CD4-positive, alpha-beta T cell treated with Interleukin-17A for 4 hours (primary cell): ENCODE results near the gene ZNF385A.
"Not testable (repeated sequence)": the region's sequence is repeated elsewhere in the genome, so short reads cannot be mapped to it uniquely, and the experiment has no call there.

Experiments used
- DNase-seq: peaks from one replicate; pipeline ENCODE4 v3.0.0-alpha.2; 2020; ENCODE audit warnings: mixed read lengths

The ZNF385A gene

DNA sequence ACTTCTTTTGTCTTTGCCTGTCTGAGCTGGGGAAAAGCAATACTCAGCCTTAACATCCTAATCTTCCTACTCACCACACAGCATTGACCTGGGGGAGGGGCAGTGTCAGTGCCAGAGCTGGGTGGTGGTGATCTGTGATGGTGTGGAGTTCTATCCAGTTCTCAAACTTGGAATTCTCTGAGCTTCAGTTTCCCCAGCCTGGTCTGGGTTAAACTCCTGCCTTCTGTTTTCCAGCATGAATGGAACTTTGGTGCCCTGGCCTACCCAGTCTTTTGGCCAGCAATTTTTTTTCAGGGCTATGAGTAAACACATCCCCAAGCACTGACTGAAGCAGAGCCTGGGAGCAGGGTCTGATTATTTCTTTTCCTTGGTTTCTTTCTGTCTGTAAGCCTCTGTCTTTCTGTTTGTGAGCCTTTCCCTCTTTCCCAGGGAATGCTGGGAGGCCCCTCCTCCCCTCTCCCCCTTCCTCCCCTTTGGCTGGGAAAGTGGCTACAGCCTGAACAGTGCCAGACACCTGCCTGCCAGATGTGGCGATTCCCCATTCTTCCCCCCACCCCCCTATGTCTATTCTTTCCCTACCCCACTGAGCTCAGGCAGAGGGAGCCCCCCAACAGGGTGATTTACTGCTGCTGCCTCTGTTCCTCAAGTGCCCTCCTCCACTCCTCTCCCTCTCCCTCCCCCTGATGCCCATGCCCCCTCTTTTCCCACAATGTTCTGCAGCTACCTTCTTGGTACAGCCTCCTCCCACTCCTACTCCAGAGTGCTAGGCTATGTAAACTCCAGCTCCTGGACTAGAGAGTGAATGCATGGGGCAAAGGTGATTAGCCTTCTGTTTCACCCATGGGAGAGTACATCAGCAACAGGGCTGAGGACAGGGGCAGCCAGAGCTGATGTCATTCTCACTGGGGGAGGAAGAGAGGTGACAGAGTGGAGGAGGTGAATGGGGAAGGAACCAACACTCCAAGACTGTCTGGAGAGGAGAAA is 31.4 kb downstream of the ZNF385A start:
- peak; percentile 10 for DNase-seq

DNA sequence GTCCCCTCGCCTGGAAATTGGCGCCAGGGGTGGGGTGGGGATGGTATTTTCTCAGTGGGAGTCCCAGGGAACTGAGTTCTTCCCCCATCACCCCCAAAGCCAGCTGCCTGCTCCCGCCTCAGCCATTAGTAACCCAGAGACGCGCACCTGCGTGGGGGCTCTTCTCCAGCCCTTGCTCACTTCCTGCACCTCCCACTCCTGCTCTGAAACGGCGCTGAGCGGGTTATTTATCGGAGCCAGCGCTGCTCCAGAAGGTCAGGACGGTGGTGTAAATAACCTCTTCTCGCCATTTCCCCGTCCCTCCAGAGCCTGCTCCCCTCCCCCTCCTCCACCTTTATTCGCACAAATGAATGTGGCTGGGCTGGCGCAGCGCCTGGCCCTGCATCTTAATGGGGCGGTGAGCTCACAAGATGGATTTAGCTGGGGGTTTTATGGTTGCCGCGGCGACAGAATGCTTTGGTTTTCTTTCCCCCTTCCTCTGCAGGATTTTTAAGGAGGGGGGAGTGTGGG is 32.5 kb downstream of the ZNF385A start:
- DNase-seq, result peak; percentile 65

DNA sequence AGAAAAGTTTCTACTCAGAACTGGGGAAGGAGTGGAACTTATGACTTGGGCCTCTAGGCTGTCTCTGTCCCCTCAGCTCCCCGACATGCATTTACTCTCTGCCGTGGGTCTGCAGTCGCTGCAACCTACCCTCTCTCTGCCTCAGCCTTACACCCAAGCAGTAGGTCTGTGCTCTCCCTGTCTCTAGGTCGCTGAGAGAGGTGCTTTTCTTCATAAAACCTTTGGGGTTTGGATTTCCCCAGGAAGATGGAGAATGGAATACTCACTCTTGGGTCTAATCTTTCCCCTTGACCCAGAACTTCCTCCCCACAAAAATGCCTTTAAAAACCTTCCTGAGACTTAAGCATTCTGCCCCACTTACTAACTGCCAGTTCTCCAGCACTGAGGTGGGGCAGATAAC is 33.2 kb downstream of the ZNF385A start:
- no peak for DNase-seq

- no peak for DNase-seq
Measured at GRCh38 chr12:54350743-54351142, 33.8 kb downstream of the ZNF385A start.

- DNase-seq, result no peak
Measured at GRCh38 chr12:54349679-54350078, 34.9 kb downstream of the ZNF385A start.

DNA sequence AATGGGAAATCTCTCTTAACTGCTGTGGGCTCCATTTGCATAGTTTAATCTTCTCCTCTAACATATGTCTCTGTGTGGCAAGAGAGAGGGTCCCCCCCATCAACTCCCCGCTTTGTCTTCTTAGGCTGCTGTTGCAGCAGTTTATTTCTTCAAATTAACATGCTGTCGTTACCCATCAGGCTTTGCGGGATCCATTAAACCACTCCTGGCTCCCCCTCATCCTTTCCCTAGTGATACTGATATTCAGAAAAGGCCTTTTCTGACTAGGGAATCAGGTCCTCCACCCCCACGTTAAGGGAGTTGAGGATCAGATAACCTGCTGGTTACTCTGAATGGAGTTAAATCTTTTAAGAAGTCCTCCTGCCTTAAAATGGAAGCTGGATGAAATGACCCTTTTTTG is 35.5 kb downstream of the ZNF385A start:
- no peak for DNase-seq

GRCh38 chr12:54341378-54342300 is 42.9 kb downstream of the ZNF385A start:
- no peak for DNase-seq

DNA sequence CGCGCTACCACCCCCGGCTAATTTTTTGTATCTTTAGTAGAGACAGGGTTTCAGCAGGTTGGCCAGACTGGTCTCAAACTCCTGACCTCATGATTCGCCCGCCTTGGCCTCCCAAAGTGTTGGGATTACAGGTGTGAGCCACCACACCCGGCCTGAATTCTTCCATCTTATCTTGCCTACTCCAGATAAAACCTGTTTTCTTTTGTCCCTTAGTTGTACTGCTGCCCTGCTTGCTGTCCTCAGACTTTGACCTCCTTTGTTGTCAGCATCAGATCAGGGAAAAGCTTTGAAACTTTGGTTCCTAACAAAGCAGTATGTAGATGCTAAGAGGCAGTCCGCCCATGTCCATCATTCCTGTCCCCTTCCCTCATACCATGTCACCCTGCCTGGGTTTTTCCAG is 43.7 kb downstream of the ZNF385A start:
- no peak for DNase-seq

DNA sequence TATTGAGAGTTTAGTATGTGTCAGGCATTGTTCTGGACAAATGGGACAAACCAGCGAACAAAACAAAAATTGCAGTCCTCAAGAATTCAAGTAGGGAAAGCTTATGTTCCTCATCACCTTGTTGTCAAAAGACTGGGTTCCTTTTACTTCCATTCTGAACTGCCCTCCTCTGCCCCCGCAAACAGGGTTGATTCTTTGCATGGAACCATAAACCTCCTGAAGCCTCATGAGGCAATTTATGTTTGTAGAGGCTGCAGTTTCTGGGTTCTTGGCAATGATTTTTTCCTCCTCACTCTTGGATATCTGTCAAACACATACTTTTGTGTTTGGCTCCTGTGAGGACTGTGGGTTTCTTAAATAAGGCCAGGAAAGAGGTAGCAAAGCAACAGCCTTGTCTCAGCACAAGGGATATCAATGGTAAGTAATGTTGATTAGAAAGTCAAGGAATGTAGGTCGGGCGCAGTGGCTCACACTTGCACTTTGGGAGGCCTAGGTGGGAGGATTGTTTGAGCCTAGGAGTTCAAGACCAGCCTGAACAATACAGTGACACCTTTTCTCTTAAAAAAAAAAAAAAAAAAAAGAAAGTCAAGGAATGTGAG is 45.7 kb downstream of the ZNF385A start:
- no peak for DNase-seq

DNA sequence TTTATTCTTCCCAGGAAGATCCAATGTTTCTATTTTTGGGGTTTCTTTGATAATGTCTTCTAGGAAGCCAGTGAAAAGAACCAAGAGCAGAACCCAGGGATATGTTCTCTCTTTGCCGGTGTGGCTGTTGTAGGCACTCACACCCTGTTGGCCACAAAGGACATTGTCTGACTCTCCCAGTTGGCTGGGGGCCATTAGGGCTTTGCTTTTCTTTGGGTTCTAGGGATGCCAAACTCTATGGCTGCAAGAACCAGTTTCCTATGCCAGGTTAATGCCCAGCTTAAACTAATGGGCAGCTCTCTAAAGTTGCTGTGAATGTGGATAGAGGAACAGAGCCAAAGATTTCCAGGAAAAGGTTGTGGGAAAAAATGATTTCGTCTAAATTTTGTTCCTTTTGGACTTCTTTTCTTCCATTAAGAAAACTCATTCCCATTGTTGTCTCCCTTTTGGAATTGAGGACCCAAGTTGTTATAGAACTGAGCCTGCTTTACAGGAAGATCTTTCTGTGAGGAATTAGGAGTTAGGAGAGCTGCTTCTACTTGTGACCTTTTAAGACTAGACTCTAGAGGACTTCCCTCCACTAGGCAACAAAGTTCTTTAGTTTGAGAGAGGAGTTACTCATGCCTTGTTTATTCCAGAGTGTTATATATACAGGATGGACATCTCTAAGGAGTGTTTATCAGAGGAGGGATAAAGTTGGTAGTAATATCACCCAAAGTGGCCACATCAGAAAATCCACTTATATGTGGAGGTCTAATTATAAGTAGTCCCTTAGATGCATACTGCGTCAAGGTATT is 46.5 kb downstream of the ZNF385A start:
- no peak for DNase-seq

- DNase-seq, result no peak
Measured at GRCh38 chr12:54337280-54337842, 47.2 kb downstream of the ZNF385A start.

DNA sequence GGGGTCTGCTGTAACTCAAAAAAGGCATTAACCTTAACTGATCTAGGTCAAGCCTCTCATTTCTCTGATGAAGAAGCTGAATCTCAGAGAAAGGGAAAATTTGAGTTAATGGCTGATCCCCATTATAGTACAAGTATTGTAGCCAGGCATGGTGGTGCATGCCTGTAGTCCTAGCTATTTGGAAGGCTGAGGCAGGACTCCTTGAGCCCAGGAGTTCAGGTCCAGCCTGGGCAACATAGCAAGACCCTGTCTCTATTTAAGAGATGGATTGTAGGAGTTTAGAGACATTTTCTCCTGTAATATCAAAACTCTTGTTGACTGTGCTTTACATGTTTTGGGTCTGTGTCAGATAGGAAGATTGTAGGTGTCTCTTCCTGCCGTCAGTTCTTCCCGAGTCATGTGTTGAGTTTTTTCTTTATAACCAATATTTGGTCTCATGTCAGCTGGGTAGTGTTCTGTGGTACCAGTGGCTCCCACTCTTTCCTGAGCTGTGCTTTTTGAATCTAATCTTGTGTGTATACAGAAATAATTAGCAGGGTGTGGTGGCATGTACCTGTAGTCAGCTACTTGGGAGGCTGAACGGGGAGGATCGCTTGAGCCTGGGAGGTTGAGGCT is 51.0 kb downstream of the ZNF385A start:
- no peak for DNase-seq

GRCh38 chr12:54331461-54331860 is 53.1 kb downstream of the ZNF385A start:
- no peak for DNase-seq

DNA sequence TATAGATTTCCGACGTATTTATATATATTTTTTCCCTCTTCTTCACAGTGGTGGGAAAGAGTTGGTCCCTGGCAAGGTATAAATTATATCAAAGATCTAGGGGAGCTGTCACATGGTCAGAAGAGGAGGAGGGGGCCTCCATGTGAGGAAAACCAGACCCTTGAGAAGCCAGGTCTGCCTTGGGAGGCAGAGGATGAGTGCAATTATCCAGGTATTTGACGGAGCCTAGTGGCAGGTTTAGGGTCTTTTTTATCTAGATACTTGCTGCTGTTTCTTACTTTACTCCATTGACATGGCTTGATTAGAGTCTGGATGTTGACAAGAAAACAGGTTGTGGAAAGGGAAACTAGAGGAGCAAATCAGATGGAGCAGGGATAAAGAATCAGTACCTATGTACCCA is 54.1 kb downstream of the ZNF385A start:
- DNase-seq, result no peak

DNA sequence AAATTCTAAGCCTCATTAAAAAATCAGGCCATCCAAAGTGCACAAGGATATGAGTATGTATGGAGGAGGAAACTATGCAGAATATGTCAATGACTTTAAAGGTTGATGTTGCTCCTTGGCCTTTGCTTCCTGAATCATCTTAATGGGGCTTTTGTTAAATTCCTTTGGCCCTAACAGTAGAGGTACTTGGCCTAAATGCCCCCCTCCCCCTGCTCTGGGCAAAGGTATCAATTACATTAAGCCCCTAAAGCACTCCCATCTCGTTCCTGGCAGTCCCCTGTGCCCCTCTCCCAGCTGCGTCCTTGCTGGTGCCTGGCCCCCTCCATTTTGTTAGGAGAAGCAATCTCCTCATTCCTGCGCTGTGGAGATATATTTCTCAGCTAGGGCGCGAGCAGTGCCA is 54.8 kb downstream of the ZNF385A start:
- no peak for DNase-seq

DNA sequence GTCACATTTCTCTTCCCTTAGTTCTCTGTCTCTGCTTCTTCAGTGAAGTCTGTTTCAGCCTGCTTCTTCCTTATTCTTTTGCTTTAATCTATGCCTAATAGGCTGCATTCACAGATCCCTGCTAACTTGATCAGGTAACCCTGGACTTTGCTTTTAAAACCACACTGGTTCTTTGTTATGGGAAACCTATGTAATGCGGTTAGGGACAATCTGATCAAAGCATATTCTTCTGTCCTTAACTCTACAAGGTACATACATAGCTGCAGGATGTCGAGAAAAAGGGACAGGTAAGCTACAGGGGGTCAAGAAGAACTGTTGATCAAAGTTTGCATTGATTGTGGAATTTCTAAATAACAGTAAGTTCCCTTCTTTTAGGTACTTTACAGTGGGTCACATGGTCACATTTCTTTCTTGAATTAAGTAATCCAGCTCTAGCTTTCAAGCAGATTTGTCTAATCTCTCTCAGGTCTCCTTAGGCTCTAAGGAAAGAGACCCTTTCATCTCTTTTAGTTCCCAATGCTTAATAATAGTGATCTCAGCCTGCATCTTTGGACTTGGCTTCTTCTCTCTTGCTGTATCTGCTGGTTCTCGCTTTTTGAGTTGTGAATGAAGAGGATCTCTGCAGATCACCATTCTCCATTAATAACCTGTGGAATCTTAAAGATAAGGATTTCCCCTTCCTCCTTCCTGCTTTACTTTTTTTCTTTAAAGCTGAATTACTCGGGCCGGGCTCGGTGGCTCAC is 55.8 kb downstream of the ZNF385A start:
- no peak for DNase-seq

DNA sequence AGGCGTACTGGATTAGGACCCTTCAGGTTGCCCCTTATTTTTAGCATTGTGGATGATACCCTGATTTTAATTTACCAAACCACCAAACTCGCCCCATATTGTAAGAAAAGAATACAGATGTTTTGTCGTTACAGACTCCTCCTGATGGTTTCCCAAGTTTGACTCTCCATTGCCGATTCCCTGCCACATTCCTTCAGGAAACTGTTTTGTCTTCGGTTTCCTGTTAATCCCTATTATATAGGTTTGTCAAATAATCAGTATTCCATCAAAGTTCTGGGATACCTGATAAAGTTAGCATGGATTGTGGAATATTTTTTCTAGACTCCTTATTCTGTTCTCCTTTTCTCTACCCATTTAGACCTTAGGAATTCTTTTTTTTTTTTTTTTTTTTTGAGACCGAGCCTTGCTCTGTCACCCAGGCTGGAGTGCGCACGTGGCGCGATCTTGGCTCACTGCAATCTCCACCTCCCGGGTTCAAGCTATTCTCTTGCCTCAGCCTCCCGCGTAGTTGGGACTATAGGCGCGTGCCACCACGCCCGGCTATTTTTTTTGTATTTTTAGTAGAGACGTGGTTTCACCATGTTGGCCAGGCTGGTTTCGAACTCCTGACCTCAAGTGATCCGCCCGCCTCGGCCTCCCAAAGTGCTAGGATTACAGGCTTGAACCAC is 59.0 kb downstream of the ZNF385A start:
- DNase-seq, result not testable (repeated sequence)

GRCh38 chr12:54324617-54325441 is 59.7 kb downstream of the ZNF385A start, which contains the start of gene COPZ1:
Gene COPZ1 (plus strand): TSS chr12:54325131. CDS start chr12:54325164, 33 bp downstream.
- peak; percentile 94 for DNase-seq

- no peak for DNase-seq
Measured at GRCh38 chr12:54321363-54321762, 63.2 kb downstream of the ZNF385A start.
